Astrocyte (in vitro differentiated cells and primary cell): ENCODE measurements around the gene LRP1B. TPM values are rescaled to one million over a fixed set of nuclear protein-coding genes. Genes with fewer than 3 reads are reported as not detected.

Experiments
- DNase-seq: peaks from one replicate; pipeline ENCODE4 v3.0.0-alpha.2; 2010; ENCODE audit warnings: low read depth
- FAIRE-seq: peaks from 2 replicates; lab custom pipeline; 2011; peaks lifted over from hg19 to GRCh38; lab: Jason Lieb, UNC
- H2AFZ ChIP-seq: 2 replicates; pipeline ENCODE4 v1.6.0; 2012; ENCODE audit warnings: low read depth, low read length, inconsistent platforms
- H3K27ac ChIP-seq: 2 replicates; pipeline ENCODE4 v1.5.1; 2011; ENCODE audit warnings: low read depth, low read length, inconsistent platforms
- H3K27me3 ChIP-seq: 2 replicates; pipeline ENCODE4 v1.6.0; 2011; ENCODE audit warnings: low read length, inconsistent platforms; ENCODE audit not compliant: insufficient read depth
- H3K36me3 ChIP-seq: 2 replicates; pipeline ENCODE4 v1.5.1; 2011; ENCODE audit warnings: low read length, inconsistent platforms; ENCODE audit not compliant: insufficient read depth
- H3K4me1 ChIP-seq: 2 replicates; pipeline ENCODE4 v1.5.1; 2011; ENCODE audit warnings: low read length, inconsistent platforms; ENCODE audit not compliant: insufficient read depth
- H3K4me2 ChIP-seq: 2 replicates; pipeline ENCODE4 v1.6.0; 2012; ENCODE audit warnings: low read length, inconsistent platforms
- H3K4me3 ChIP-seq: 2 replicates; pipeline ENCODE4 v1.5.1; 2011; ENCODE audit warnings: low read depth, mild to moderate bottlenecking, low read length, inconsistent platforms; ENCODE audit not compliant: insufficient read depth
- H3K79me2 ChIP-seq: 2 replicates; pipeline ENCODE4 v1.6.0; 2012; ENCODE audit warnings: mild to moderate bottlenecking, low read length, inconsistent platforms; ENCODE audit not compliant: insufficient read depth
- H3K9ac ChIP-seq: 2 replicates; pipeline ENCODE4 v1.6.0; 2012; ENCODE audit warnings: mild to moderate bottlenecking, low read length, inconsistent platforms
- H3K9me3 ChIP-seq: 2 replicates; pipeline ENCODE4 v1.5.1; 2012; ENCODE audit warnings: low read depth, mild to moderate bottlenecking, low read length, inconsistent platforms; ENCODE audit not compliant: insufficient read depth
- H4K20me1 ChIP-seq: 2 replicates; pipeline ENCODE4 v1.6.0; 2012; ENCODE audit warnings: low read length, inconsistent platforms; ENCODE audit not compliant: insufficient read depth
- H3K27ac Mint-ChIP-seq: one replicate; pipeline ENCODE4 v1.8.0; 2021; ENCODE audit warnings: mild to moderate bottlenecking, mixed read lengths; ENCODE audit not compliant: unreplicated experiment
- H3K27me3 Mint-ChIP-seq: one replicate; pipeline ENCODE4 v1.8.0; 2021; ENCODE audit warnings: low read depth, mixed read lengths; ENCODE audit not compliant: unreplicated experiment
- H3K36me3 Mint-ChIP-seq: one replicate; pipeline ENCODE4 v1.8.0; 2021; ENCODE audit warnings: low read depth, mixed read lengths; ENCODE audit not compliant: unreplicated experiment
- H3K4me1 Mint-ChIP-seq: one replicate; pipeline ENCODE4 v1.8.0; 2021; ENCODE audit warnings: low read depth, mixed read lengths; ENCODE audit not compliant: unreplicated experiment
- H3K4me3 Mint-ChIP-seq: one replicate; pipeline ENCODE4 v1.8.0; 2021; ENCODE audit warnings: mild to moderate bottlenecking, moderate library complexity, mixed read lengths; ENCODE audit not compliant: unreplicated experiment
- H3K9me3 Mint-ChIP-seq: one replicate; pipeline ENCODE4 v1.8.0; 2021; ENCODE audit warnings: mild to moderate bottlenecking, mixed read lengths; ENCODE audit not compliant: unreplicated experiment
- EZH2 ChIP-seq: IDR thresholded peaks from 2 replicates; pipeline ENCODE4 v1.6.1; 2012; ENCODE audit warnings: mild to moderate bottlenecking, low read length, inconsistent platforms; ENCODE audit not compliant: insufficient read depth
- total RNA-seq: library from RNA; stranded (reverse); gene quantifications from 2 replicates; pipeline ENCODE4 v1.2.1, GENCODE V29; 2021
- TF ChIP-seq, protein P1 (sequence below): IDR thresholded peaks from 2 replicates; pipeline ENCODE4 v1.5.1; 2011; ENCODE audit warnings: low read depth, mild to moderate bottlenecking, inconsistent platforms, low read length, moderate library complexity; ENCODE audit not compliant: insufficient read depth

Gene LRP1B
- total RNA-seq, 1 donor from 2014 or later: 1.5 TPM

DNA sequence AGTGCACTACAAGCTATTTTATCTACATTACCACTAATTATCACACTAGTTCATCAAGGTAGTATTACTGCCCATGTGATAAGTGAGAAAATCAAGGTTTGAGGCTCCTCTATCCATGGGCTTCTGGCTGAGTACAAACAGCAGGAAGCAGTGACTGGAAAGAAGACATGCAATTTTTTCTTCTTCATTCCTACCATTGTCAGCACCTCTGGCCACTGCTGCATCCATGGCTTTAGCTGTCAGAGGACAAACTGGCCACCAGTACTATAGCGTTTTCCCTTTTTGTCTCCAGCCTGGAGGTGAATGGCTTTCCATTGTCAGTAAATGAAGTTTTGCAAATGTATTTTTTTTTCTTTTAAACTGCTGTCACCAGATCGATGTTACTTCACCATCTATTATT, 674.9 kb downstream of the LRP1B start:
- FAIRE-seq: no peak
- Mint-ChIP-seq H3K36me3 (no peaks in the 10 kb centered on the region), H3K4me1 (peaks cover 15% of the 10 kb centered on the region), H3K4me3 (no peak overlapping the region), H3K27ac (no peak overlapping the region), H3K27me3 (no peaks in the 10 kb centered on the region), H3K9me3 (peaks cover 2% of the 10 kb centered on the region)
- Histone ChIP-seq H3K9ac (no peak overlapping the region), H2AFZ (no peak overlapping the region), H4K20me1 (no peaks in the 10 kb centered on the region), H3K27ac (no peak overlapping the region), H3K79me2 (no peaks in the 10 kb centered on the region), H3K4me1 (no peaks in the 10 kb centered on the region), H3K4me2 (no peak overlapping the region), H3K27me3 (no peaks in the 10 kb centered on the region), H3K4me3 (no peak overlapping the region), H3K36me3 (no peaks in the 10 kb centered on the region), H3K9me3 (no peaks in the 10 kb centered on the region)
- TF ChIP-seq, protein P1, sequence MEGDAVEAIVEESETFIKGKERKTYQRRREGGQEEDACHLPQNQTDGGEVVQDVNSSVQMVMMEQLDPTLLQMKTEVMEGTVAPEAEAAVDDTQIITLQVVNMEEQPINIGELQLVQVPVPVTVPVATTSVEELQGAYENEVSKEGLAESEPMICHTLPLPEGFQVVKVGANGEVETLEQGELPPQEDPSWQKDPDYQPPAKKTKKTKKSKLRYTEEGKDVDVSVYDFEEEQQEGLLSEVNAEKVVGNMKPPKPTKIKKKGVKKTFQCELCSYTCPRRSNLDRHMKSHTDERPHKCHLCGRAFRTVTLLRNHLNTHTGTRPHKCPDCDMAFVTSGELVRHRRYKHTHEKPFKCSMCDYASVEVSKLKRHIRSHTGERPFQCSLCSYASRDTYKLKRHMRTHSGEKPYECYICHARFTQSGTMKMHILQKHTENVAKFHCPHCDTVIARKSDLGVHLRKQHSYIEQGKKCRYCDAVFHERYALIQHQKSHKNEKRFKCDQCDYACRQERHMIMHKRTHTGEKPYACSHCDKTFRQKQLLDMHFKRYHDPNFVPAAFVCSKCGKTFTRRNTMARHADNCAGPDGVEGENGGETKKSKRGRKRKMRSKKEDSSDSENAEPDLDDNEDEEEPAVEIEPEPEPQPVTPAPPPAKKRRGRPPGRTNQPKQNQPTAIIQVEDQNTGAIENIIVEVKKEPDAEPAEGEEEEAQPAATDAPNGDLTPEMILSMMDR: no peak
- no peak for TF ChIP-seq EZH2
- no peak for DNase-seq

DNA sequence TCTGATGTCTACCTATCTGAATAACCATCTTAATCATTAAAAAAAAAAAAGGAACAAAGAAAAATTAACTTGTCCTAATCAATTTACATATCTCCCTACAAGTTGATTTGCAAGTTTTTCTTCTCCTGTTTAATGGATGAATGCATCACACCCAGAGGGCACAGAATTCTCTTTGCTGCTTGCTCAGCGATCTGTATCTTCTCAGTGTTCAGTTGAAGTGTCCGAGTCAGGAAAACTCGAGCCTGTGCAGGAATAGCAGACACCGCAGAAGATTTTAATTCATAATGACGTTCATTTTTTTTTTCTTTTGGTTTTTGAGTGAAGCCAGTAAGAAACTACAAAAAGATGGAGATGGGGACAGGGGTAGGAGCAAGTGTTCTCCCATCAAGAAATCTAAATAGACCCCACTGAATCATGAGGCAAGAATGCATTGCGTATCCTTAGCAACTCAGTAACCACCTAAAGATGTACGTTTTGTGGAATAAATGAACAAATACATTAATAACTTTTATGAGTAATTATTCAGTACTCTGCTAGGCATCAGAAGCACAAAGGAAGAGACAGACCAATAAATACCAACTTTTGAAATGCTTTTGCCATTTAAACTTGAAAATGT, 675.5 kb downstream of the LRP1B start:
- Histone ChIP-seq H3K9ac (no peak overlapping the region), H3K27me3 (no peaks in the 10 kb centered on the region), H3K4me2 (no peak overlapping the region), H3K9me3 (no peaks in the 10 kb centered on the region), H3K36me3 (no peaks in the 10 kb centered on the region), H2AFZ (no peak overlapping the region), H4K20me1 (no peaks in the 10 kb centered on the region), H3K27ac (no peak overlapping the region), H3K79me2 (no peaks in the 10 kb centered on the region), H3K4me1 (no peaks in the 10 kb centered on the region), H3K4me3 (no peak overlapping the region)
- H3K27ac Mint-ChIP-seq: no peak overlapping the region
- TF ChIP-seq, protein P1: no peak
- H3K27me3 Mint-ChIP-seq: no peaks in the 10 kb centered on the region
- DNase-seq (no peak), FAIRE-seq (no peak)
- H3K4me1 Mint-ChIP-seq: peaks cover 15% of the 10 kb centered on the region
- H3K9me3 Mint-ChIP-seq: no peaks in the 10 kb centered on the region
- no peak overlapping the region for H3K4me3 Mint-ChIP-seq
- no peaks in the 10 kb centered on the region for H3K36me3 Mint-ChIP-seq

DNA sequence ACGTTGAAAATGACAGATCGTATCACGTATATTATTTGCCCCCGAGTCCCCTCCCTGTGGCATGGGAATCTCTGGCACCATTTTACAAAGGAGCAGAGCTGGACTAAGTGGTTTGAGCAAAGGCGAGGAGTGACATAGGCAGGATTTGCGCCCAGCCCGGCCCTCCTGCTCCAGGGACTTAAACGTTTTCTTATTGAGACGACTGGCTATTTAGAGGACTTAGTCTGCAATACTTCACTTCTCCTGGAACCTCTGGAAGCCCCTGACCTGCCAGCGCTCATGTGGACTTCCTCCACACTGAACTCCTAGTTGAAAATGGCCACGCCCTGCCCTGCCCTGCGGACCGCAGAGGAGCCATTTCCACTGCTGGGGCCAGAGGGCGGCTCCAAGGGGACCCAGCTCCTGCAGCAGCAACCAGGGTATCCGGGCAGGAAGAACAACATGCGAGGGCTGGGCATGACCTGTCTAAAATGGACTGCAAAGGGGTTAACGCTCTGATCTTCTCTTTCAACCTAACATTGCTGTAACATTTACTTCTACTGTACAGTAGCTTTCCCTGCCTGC, 690.7 kb downstream of the LRP1B start:
- H3K79me2 ChIP-seq: no peaks in the 10 kb centered on the region

More for the DNA sequence above, 690.7 kb downstream of the LRP1B start:
- no peaks in the 10 kb centered on the region for H3K27me3 Mint-ChIP-seq
- H3K4me3 ChIP-seq: no peak overlapping the region
- no peaks in the 10 kb centered on the region for H3K4me1 ChIP-seq
- H3K36me3 Mint-ChIP-seq: no peaks in the 10 kb centered on the region
- H3K9ac ChIP-seq: no peak overlapping the region
- no peak overlapping the region for H3K27ac Mint-ChIP-seq
- no peaks in the 10 kb centered on the region for H3K4me1 Mint-ChIP-seq
- peaks cover 2% of the 10 kb centered on the region for H3K9me3 Mint-ChIP-seq
- no peak overlapping the region for H3K4me3 Mint-ChIP-seq
- no peaks in the 10 kb centered on the region for H3K9me3 ChIP-seq
- H3K36me3 ChIP-seq: no peaks in the 10 kb centered on the region
- H3K4me2 ChIP-seq: peak overlapping the region; percentile 11
- H3K27ac ChIP-seq: peak overlapping the region; percentile 6
- no peak overlapping the region for H2AFZ ChIP-seq
- TF ChIP-seq, protein P1: no peak
- no peak for TF ChIP-seq EZH2
- FAIRE-seq (no peak), DNase-seq (no peak)
- no peaks in the 10 kb centered on the region for H3K27me3 ChIP-seq
- no peaks in the 10 kb centered on the region for H4K20me1 ChIP-seq
